HepG2 (cell line): Measurements from ENCODE around the gene PTPRE. TPM values are rescaled to one million over a fixed set of nuclear protein-coding genes. Genes with fewer than 3 reads are reported as not detected.

ENCODE experiments used
- ATAC-seq: fragments of 200-7000 bp; cut with Tn5 transposase; 3 replicates; pipeline ENCODE4 v1.9.1; 2020; ENCODE audit warnings: mild to moderate bottlenecking, moderate library complexity
- BruUV-seq: library from RNA; stranded (reverse); fragments of 400-500 nt; replicated peaks from 2 replicates; lab custom pipeline; 2021; lab: Mats Ljungman, UMichigan
- CTCF ChIA-PET: fragments of 300-600 bp; formaldehyde crosslinking; extraction: SDS; loops from one replicate; lab custom pipeline; 2021; ENCODE audit warnings: low total read pairs, inconsistent platforms, low intra/inter-chr PET ratio; lab: Yijun Ruan, JAX
- POLR2A ChIA-PET: fragments of 350-600 bp; sonication (Branson Sonifier 250); formaldehyde crosslinking; loops from one replicate; lab custom pipeline; 2020; ENCODE audit warnings: antibody characterized with exemption, inconsistent platforms; lab: Yijun Ruan, JAX
- DNase-seq: peaks from one replicate; pipeline ENCODE4 v3.0.0-alpha.2; 2015; ENCODE audit warnings: low spot score
- FAIRE-seq: peaks from 3 replicates; lab custom pipeline; 2011; peaks lifted over from hg19 to GRCh38; lab: Jason Lieb, UNC
- H2AFZ ChIP-seq: one replicate; pipeline ENCODE4 v1.6.1; 2011; ENCODE audit warnings: low read length, inconsistent platforms
- H3K27ac ChIP-seq: fragments of 300-600 bp; 3 replicates; pipeline ENCODE4 v1.8.0; 2011; ENCODE audit warnings: mixed run types, mild to moderate bottlenecking, mixed read lengths, low read length, inconsistent platforms; ENCODE audit not compliant: insufficient read depth; ENCODE audit errors: extremely low read length
- H3K27me3 ChIP-seq, 2 experiments: fragments of 200-600 bp in 1 of 2; 2 replicates in 1 of 2; 3 replicates in 1 of 2; pipeline versions ENCODE4 v1.6.0 to v1.8.0; 2011; ENCODE audit warnings: low read length in 2 of 2, mild to moderate bottlenecking in 2 of 2, moderate library complexity in 2 of 2, inconsistent platforms in 1 of 2; ENCODE audit not compliant: insufficient read depth in 2 of 2, control insufficient read depth in 1 of 2
- H3K36me3 ChIP-seq, 2 experiments: fragments of 200-600 bp in 1 of 2; replicated peaks in 1 of 2; 2 replicates in 1 of 2; 3 replicates in 1 of 2; pipeline versions ENCODE4 v1.5.1 to v1.8.0; 2011; ENCODE audit warnings: low read length in 2 of 2, inconsistent platforms in 1 of 2; ENCODE audit not compliant: insufficient read depth in 2 of 2, control insufficient read depth in 1 of 2
- H3K4me1 ChIP-seq: 2 replicates; pipeline ENCODE4 v1.5.1; 2012; ENCODE audit warnings: low read length, inconsistent platforms; ENCODE audit not compliant: insufficient read depth
- H3K4me2 ChIP-seq: 2 replicates; pipeline ENCODE4 v1.6.0; 2011; ENCODE audit warnings: low read depth, low read length, inconsistent platforms
- H3K4me3 ChIP-seq, 3 experiments: fragments of 200-600 bp in 1 of 3; sonication (generic), shearing (Covaris generic) in 1 of 3; replicated peaks in 1 of 3; 2 replicates each; pipeline ENCODE4 v1.5.1; 2011 to 2016; ENCODE audit warnings: low read length in 3 of 3, inconsistent platforms in 2 of 3, low read depth in 2 of 3, mild to moderate bottlenecking in 2 of 3, control low read depth in 1 of 3, mixed read lengths in 1 of 3; ENCODE audit not compliant: insufficient read depth in 1 of 3
- H3K79me2 ChIP-seq: one replicate; pipeline ENCODE4 v1.6.1; 2011; ENCODE audit warnings: low read length, inconsistent platforms; ENCODE audit not compliant: insufficient read depth
- H3K9ac ChIP-seq: 2 replicates; pipeline ENCODE4 v1.6.0; 2011; ENCODE audit warnings: mild to moderate bottlenecking, low read depth, low read length, inconsistent platforms; ENCODE audit not compliant: insufficient read depth
- H3K9me3 ChIP-seq: 2 replicates; pipeline ENCODE4 v1.5.1; 2012; ENCODE audit warnings: mild to moderate bottlenecking, low read length
- H4K20me1 ChIP-seq: 2 replicates; pipeline ENCODE4 v1.6.0; 2011; ENCODE audit warnings: inconsistent platforms, mild to moderate bottlenecking, low read length, moderate library complexity; ENCODE audit not compliant: insufficient read depth
- ASH2L ChIP-seq: fragments of 300-600, 200-600 bp; sonication (generic); IDR thresholded peaks from 2 replicates; pipeline ENCODE4 v1.7.0; 2017; ENCODE audit warnings: low read depth, mild to moderate bottlenecking, moderate library complexity, mixed read lengths, low read length; ENCODE audit not compliant: insufficient read length
- BATF2 ChIP-seq: sonication (generic); formaldehyde crosslinking; IDR thresholded peaks from 2 replicates; pipeline ENCODE4 v1.8.0; 2022; ENCODE audit warnings: mild to moderate bottlenecking, missing genetic modification reagents, moderate library complexity
- BHLHE40 ChIP-seq: IDR thresholded peaks from 2 replicates; pipeline ENCODE4 v1.6.1; 2011; ENCODE audit warnings: low read length, improper control_type of control experiment
- CEBPB ChIP-seq: IDR thresholded peaks from 2 replicates; pipeline ENCODE4 v1.6.1; 2011; ENCODE audit warnings: low read depth, low read length, improper control_type of control experiment, borderline replicate concordance
- ELF4 ChIP-seq: sonication (generic); formaldehyde crosslinking; IDR thresholded peaks from 2 replicates; pipeline ENCODE4 v1.5.0; 2020; ENCODE audit warnings: missing genetic modification reagents, mild to moderate bottlenecking, moderate library complexity, borderline replicate concordance
- ETV6 ChIP-seq: sonication (generic); formaldehyde crosslinking; conservative IDR thresholded peaks from 2 replicates; pipeline ENCODE4 v1.4.0; 2020; ENCODE audit warnings: missing genetic modification reagents
- HIVEP1 ChIP-seq: sonication (generic); formaldehyde crosslinking; IDR thresholded peaks from 2 replicates; pipeline ENCODE4 v1.4.0; 2020; ENCODE audit warnings: mild to moderate bottlenecking, missing genetic modification reagents
- MAF1 ChIP-seq: sonication (generic); formaldehyde crosslinking; IDR thresholded peaks from 2 replicates; pipeline ENCODE4 v1.5.0; 2020; ENCODE audit warnings: missing genetic modification reagents, borderline replicate concordance
- NFATC3 ChIP-seq: sonication (generic); formaldehyde crosslinking; IDR thresholded peaks from 2 replicates; pipeline ENCODE4 v1.5.1; 2020; ENCODE audit warnings: mild to moderate bottlenecking, missing genetic modification reagents
- PATZ1 ChIP-seq: sonication (generic); formaldehyde crosslinking; IDR thresholded peaks from 2 replicates; pipeline ENCODE4 v1.4.0; 2020; ENCODE audit warnings: missing genetic modification reagents
- RARA ChIP-seq: IDR thresholded peaks from 2 replicates; pipeline ENCODE4 v1.6.1; 2016; ENCODE audit warnings: missing genetic modification reagents, missing compliant biosample characterization
- SMARCC2 ChIP-seq: fragments of 450-650 bp; IDR thresholded peaks from 2 replicates; pipeline ENCODE4 v1.6.1; 2017; ENCODE audit warnings: antibody characterized with exemption, mild to moderate bottlenecking
- ZMYM4 ChIP-seq: sonication (generic); formaldehyde crosslinking; IDR thresholded peaks from 2 replicates; pipeline ENCODE4 v1.8.1; 2023; ENCODE audit warnings: mild to moderate bottlenecking, missing genetic modification reagents
- in situ Hi-C: cut with HindIII; loops from 2 replicates; pipeline ENCODE4 v1.10.0; 2017; ENCODE audit warnings: low pct_unique_long_range_greater_than_20kb; ENCODE audit not compliant: extremely low pct_ligation_motif_present
- intact Hi-C: fragments of 100-400 bp; cut with micrococcal nuclease; formaldehyde crosslinking; loops from one replicate; pipeline ENCODE4 v1.10.0; 2022; ENCODE audit not compliant: unreplicated experiment
- polyA plus RNA-seq, 8 experiments: library from polyadenylated mRNA; depleted of rRNA in 3 of 8; stranded (reverse) in 7 of 8; unstranded in 1 of 8; fragments of >200 nt; fragmentation: Illumina TruSeq in 4 of 8; extraction: Trizol in 4 of 8; gene quantifications; 2 replicates each; pipeline versions ENCODE4 v1.2.1 to v1.2.3, GENCODE V29; 2011 to 2016; ENCODE audit warnings: low read depth in 4 of 8, missing spikeins in 1 of 8, mixed read lengths in 1 of 8; ENCODE audit not compliant: insufficient read depth in 1 of 8
- total RNA-seq, 5 experiments: library from RNA; depleted of rRNA; stranded (reverse); fragments of >200 nt; fragmentation: Illumina TruSeq; extraction: Trizol; gene quantifications; 2 replicates each; pipeline ENCODE4 v1.2.3, GENCODE V29; 2016; ENCODE audit warnings: low read depth in 1 of 5
- TF ChIP-seq, protein P1 (sequence below): sonication (generic); formaldehyde crosslinking; IDR thresholded peaks from 2 replicates; pipeline ENCODE4 v1.4.0; 2020; ENCODE audit warnings: mild to moderate bottlenecking, missing genetic modification reagents
- TF ChIP-seq, protein P2 (sequence below): sonication (generic); formaldehyde crosslinking; IDR thresholded peaks from 2 replicates; pipeline ENCODE4 v1.4.0; 2020; ENCODE audit warnings: mild to moderate bottlenecking, missing genetic modification reagents
- TF ChIP-seq, protein P3 (sequence below): sonication (generic); formaldehyde crosslinking; IDR thresholded peaks from 2 replicates; pipeline ENCODE4 v1.4.0; 2020; ENCODE audit warnings: mild to moderate bottlenecking, missing genetic modification reagents

Gene PTPRE
- total and polyA plus RNA-seq, 2 of the 13 experiments (the other 11 are each of a cell fraction or from before 2014, with no cell fraction given) = 0.01 to 0.02 TPM

DNA sequence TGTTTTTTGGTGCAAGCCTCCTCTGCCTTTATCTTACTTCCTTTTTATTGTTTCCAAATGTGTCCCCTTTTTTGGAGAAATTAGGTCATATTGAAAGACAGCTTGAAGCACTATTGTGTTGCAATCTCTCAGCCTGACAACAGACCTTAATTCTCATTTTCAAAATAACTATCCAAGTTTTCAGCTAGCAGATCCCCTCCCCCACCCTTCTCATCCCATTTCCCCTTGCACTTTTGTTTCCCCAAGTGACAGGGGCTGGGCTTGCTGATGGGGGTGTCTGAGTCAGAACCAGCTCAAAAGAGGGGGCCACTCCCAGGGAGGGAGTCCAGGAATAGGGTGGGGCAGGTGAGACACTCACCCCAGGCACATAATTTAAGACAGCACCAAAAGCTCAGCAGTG lies 144.0 kb downstream of the PTPRE start:
- no TSS peak for BruUV-seq
- Histone ChIP-seq H3K27me3 (peaks cover 5 to 32% of the 10 kb centered on the region in 2 experiments; a peak in 4 of 5 replicates), H3K4me3 (no peak overlapping the region), H4K20me1 (no peaks in the 10 kb centered on the region), H3K9ac (no peak overlapping the region), H3K9me3 (no peaks in the 10 kb centered on the region), H2AFZ (no peak overlapping the region), H3K4me1 (peaks cover 13% of the 10 kb centered on the region), H3K79me2 (no peaks in the 10 kb centered on the region), H3K27ac (no peak overlapping the region), H3K36me3 (no peaks in the 10 kb centered on the region), H3K4me2 (no peak overlapping the region)
- no peak for DNase-seq
- ChIA-PET POLR2A (no interaction called here), CTCF (no interaction called here)
- intact Hi-C loops (no loop called here), in situ Hi-C loops (no loop called here)
- FAIRE-seq = no peak
- ATAC-seq = no peak
- TF ChIP-seq ASH2L (no peak), HIVEP1 (CRISPR knock-in tag) (no peak), PATZ1 (CRISPR knock-in tag) (no peak), ELF4 (no peak), CEBPB (no peak), NFATC3 (no peak), SMARCC2 (no peak), BATF2 (CRISPR knock-in tag) (no peak), ETV6 (CRISPR knock-in tag) (no peak), RARA (CRISPR knock-in tag) (no peak), MAF1 (CRISPR knock-in tag) (no peak), ZMYM4 (CRISPR knock-in tag) (no peak), BHLHE40 (no peak)
- TF ChIP-seq, protein P1, sequence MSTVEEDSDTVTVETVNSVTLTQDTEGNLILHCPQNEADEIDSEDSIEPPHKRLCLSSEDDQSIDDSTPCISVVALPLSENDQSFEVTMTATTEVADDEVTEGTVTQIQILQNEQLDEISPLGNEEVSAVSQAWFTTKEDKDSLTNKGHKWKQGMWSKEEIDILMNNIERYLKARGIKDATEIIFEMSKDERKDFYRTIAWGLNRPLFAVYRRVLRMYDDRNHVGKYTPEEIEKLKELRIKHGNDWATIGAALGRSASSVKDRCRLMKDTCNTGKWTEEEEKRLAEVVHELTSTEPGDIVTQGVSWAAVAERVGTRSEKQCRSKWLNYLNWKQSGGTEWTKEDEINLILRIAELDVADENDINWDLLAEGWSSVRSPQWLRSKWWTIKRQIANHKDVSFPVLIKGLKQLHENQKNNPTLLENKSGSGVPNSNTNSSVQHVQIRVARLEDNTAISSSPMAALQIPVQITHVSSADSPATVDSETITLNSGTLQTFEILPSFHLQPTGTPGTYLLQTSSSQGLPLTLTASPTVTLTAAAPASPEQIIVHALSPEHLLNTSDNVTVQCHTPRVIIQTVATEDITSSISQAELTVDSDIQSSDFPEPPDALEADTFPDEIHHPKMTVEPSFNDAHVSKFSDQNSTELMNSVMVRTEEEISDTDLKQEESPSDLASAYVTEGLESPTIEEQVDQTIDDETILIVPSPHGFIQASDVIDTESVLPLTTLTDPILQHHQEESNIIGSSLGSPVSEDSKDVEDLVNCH = no peak
- TF ChIP-seq, protein P2, sequence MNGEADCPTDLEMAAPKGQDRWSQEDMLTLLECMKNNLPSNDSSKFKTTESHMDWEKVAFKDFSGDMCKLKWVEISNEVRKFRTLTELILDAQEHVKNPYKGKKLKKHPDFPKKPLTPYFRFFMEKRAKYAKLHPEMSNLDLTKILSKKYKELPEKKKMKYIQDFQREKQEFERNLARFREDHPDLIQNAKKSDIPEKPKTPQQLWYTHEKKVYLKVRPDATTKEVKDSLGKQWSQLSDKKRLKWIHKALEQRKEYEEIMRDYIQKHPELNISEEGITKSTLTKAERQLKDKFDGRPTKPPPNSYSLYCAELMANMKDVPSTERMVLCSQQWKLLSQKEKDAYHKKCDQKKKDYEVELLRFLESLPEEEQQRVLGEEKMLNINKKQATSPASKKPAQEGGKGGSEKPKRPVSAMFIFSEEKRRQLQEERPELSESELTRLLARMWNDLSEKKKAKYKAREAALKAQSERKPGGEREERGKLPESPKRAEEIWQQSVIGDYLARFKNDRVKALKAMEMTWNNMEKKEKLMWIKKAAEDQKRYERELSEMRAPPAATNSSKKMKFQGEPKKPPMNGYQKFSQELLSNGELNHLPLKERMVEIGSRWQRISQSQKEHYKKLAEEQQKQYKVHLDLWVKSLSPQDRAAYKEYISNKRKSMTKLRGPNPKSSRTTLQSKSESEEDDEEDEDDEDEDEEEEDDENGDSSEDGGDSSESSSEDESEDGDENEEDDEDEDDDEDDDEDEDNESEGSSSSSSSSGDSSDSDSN (CRISPR knock-in tag) = no peak
- TF ChIP-seq, protein P3, sequence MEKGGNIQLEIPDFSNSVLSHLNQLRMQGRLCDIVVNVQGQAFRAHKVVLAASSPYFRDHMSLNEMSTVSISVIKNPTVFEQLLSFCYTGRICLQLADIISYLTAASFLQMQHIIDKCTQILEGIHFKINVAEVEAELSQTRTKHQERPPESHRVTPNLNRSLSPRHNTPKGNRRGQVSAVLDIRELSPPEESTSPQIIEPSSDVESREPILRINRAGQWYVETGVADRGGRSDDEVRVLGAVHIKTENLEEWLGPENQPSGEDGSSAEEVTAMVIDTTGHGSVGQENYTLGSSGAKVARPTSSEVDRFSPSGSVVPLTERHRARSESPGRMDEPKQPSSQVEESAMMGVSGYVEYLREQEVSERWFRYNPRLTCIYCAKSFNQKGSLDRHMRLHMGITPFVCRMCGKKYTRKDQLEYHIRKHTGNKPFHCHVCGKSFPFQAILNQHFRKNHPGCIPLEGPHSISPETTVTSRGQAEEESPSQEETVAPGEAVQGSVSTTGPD (CRISPR knock-in tag) = no peak
